T-helper 1 cell treated with Interleukin-12 subunit alpha and Interleukin-12 subunit beta and Interleukin-4 antibody, amounts not matched to agents 30 ng/mL and 1 ng/mL, for 36 hours (primary cell): ENCODE results near the gene GRIK1. TPM values are rescaled to one million over a fixed set of nuclear protein-coding genes. Genes with fewer than 3 reads are reported as not detected.
"Not testable (repeated sequence)": the region's sequence is repeated elsewhere in the genome, so short reads cannot be mapped to it uniquely, and the experiment has no call there.

Source experiments
- intact Hi-C: fragments of 100-400 bp; cut with micrococcal nuclease; formaldehyde crosslinking; loops from one replicate; pipeline ENCODE4 v1.15.1; 2024
- total RNA-seq: library from RNA; stranded (reverse); gene quantifications from 2 replicates; pipeline ENCODE4 v1.2.3, GENCODE V29; 2022

The GRIK1 gene
- total RNA-seq, 1 donor from 2014 or later = not detected

GRCh38 chr21:29616209-29616751 lies 323.5 kb downstream of the GRIK1 start:
- intact Hi-C loops = no loop called here

DNA sequence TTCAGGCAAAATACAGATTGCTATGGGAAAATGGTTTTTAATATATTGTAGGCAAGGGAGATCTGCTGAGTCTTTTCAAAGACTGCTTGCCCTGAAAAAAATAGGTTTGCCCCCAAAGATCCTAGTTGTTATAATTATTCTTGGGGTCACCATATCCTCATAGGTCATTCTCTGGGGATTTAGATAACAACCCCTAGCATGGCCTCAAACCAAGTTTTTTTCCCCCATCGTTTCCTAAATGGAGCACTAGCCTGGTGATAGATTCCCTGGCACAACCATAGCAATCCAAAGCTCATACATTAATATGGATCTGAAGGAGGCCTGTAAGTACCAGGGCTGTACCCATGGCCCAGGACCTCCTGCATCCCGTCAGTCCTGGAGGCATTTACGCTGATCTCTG lies 325.9 kb downstream of the GRIK1 start:
- intact Hi-C loops = no loop called here

DNA sequence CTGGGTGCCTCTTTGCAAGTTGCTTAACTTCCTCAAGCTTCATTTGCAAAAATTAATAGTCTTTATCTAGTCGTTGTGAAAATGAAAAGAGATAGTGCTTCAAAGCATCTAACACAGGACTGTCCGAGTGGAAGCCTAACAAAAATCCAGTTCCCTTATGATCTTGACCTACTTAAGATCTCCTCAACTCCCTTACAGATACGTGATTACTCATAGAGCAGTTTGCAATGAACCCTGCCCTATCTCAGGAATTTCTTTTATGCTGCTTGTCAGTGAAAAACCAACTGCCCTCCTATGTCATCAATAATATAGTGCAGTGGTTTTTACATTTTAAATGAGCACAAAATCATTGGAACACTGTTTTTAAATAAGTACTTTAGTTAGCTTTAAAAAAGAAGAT lies 326.8 kb downstream of the GRIK1 start:
- intact Hi-C loops = no loop called here

DNA sequence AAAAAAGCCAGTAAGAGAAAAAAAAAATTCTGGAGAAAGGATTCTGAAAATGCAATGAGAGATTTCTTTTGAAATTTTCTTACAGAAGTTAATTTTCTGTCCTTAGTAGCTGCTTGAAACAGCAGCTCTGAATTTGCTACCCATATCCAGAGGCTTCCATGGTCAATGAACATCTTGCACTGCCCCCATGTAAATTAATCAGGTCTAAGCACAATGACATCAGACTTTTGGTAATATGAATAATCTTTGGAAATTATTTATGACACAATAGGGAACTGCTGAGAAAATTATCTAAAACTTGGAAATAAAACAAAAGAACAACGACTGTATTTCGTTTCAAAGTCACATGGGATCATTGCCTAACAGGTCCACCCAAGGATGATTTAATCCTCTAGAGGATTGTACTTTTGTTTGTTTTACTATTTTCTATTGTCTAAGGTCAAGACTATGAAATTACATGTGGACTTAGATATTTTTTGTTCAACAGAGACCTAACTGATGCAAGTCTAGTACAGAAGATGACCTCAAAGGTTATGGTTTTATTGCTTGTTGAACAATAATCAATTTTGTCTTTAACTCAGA lies 328.9 kb downstream of the GRIK1 start:
- intact Hi-C loops = no loop called here

DNA sequence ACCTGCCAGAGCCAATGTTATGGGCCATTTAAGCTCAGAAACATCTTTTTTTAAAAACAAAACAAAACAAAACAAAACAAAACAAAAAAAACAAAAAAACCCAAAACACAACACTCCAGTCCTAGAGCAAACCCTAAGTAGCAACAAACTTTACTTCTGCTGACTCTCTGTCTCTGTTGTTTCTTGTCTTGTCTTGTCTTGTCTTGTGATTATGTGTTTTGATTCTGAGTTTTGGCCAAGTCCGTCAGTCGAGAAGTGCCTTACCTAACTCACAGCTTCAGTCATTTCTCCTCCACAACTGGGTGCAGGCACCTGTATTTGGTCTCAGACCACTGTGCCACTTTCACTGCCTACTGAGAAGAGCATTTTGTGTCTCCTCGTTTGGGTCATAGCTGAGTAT lies 333.2 kb downstream of the GRIK1 start:
- intact Hi-C loops = no loop called here

- intact Hi-C loops = not testable (repeated sequence)
Measured at GRCh38 chr21:29605219-29605618, 334.6 kb downstream of the GRIK1 start.

DNA sequence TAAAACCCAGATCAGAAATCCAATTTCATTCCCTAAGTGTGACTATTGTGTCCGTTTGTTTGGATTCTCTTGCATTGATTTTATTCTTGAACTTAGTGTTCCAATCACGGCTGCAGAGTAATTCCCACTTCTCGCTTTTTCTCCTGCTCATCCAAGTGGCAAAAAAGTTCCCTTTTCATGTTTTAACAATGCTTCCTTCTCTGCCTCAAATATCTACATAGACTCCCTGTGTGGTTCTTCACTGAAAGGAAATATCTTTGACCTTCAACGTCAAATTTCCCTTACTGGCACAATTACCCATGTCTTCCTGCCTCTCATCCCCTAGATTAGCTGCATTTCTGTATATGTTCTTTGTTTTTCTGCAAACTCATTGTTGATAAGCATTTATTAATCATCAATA lies 335.7 kb downstream of the GRIK1 start:
- intact Hi-C loops = no loop called here

DNA sequence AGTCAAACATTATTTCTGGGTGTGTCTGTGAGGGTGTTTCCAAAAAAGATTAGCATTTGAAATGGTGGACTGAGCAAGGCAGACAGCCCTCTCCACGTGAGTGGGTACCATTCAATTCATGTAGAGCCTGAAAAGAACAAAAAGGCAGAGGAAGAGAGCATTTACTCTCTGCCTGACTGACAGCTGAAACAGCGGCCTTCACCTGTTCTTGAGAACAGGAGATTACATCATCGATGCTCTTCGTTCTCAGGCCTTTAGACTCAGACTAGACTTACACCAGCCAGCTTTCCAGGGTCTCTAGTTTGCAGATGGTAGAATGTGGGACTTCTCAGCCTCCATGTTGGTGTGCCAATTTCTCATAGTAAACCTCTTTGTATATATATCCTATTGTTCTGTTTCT lies 338.7 kb downstream of the GRIK1 start:
- intact Hi-C loops = no loop called here

DNA sequence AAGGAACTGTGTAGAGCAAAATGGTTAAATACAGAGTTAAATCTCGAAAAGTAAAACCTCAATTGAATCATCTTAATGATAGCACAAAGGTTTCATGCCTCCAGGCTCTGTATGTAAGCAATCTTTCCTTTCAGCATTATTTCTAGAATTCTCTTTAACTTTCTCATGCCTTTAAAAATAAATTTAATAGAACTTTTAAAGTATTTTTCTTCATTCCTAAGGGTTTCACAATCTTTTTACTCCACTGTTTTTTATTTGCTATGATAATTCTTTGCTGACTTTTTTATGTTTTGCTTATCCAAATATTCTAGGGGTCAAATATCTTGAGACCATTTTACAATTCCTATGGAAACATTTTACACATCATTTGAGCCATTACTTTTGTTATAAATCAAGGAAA lies 353.1 kb downstream of the GRIK1 start:
- intact Hi-C loops = no loop called here

GRCh38 chr21:29585462-29585861 lies 354.3 kb downstream of the GRIK1 start:
- intact Hi-C loops = no loop called here

GRCh38 chr21:29583424-29583924 lies 356.3 kb downstream of the GRIK1 start:
- intact Hi-C loops = no loop called here

- intact Hi-C loops = no loop called here
Measured at GRCh38 chr21:29582855-29583254, 356.9 kb downstream of the GRIK1 start.

GRCh38 chr21:29581393-29581792 lies 358.4 kb downstream of the GRIK1 start:
- intact Hi-C loops = no loop called here

DNA sequence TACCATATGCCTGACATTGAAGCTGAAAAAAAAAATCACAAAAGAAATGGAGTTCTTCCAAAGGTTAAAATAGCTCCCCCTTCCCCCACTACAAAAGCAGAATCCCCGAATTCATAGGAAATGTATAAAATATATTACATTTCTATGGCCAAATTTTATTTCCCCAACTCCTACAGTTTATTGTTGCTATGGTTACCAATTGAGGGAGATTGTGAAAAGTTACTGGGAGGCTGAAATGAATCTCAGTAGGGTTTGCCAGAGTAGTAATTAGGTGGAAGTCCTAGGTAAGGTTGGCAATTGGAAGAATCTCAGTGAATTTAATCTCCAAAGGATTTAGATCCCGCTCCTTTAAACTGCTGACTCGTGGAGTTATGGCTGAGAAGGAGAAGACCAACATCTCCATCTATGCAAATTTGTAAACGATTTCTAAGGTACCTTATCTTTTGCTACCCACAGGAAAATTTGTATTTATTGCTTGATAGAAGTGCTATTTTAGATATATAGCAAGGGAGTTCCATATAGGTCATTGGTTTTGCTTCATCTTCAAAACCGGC lies 359.0 kb downstream of the GRIK1 start:
- intact Hi-C loops = no loop called here

GRCh38 chr21:29578306-29578705 lies 361.5 kb downstream of the GRIK1 start:
- intact Hi-C loops = no loop called here

- intact Hi-C loops = no loop called here
Measured at GRCh38 chr21:29571949-29572348, 367.8 kb downstream of the GRIK1 start.

DNA sequence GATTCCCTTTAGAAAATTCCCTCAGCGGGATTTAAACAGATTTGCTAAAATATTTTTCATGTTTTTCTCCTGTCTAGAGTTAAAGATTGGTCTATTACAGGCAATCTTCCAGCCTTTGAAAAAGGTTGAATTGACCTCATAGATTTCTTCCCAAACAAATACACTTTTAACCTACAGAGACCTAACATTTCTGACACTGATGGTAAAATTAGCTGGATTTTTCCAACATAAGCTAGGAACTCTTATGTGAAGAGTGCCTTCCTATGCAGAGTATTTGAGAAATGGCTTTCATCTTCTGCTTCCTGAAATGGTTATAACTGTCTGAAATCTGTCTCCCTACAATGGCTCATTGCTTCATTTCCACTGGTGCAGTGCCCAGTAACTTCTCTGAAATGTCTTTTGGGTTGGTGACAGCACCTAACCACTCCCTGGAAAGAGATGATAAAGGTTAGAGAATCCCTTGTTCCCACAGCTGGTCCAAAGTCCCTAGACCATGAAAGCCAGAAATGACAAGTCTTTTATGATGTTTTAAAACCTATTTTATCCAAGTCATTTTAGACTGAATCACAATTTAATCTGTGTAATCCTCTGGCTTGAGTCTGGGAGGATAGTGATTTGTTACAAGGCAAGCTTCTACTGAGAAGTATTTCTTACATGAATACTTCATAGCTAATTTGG lies 371.6 kb downstream of the GRIK1 start:
- intact Hi-C loops = no loop called here

DNA sequence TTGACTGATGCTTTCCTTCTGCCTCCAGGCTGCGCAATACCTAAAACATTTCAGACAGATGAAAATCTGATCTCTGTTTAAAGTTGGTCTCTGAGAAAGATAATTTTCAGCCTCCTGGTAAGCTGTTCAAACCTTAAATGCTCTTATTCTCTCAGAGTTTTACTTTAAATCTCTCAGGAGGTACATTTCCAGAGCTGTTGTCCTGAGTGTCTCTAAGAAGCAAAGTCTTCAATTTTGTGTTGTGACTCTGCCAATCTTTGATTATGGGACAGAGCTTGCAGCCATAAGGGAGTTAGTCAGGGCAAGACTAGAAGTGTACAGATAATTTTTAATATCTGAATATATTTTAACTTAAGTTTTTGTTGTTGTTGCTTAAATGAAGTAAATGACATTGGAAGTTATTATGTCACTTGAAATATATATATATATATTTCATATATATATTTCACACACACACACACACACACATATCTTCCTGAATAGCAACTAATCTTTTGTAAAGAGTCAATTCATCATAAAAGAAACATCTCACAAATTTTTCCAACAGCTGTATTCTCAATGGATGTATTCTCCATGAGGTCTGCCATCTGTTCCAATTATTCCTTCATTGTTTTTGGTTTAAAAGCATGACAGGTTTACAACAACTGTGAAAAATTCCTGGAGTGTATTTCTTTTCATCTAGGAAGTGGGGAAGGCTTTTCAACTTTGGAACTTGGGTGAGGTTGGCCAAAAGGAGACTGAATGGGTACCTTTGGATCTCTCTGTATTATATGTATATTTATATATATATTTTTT lies 381.7 kb downstream of the GRIK1 start:
- intact Hi-C loops = no loop called here

- intact Hi-C loops = no loop called here
Measured at GRCh38 chr21:29557200-29557599, 382.6 kb downstream of the GRIK1 start.

DNA sequence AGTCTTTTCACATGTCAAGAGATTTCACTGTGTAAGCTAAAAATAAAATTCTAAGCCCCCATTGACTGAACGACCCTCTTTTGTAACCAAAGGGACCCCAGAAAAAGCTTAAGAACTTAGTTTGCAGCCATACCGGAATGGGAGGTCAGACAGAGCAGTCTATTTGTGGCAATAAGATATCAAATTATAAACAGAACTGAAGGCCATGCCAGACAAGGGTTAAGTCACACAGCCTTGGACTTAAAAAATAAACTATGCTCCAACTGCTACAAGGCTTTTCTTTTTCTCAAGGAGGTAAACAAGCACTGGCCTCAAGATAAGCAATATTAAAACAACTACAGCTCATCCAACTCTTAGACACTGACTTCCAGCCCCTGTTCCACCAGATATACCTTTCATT lies 384.2 kb downstream of the GRIK1 start:
- intact Hi-C loops = no loop called here

DNA sequence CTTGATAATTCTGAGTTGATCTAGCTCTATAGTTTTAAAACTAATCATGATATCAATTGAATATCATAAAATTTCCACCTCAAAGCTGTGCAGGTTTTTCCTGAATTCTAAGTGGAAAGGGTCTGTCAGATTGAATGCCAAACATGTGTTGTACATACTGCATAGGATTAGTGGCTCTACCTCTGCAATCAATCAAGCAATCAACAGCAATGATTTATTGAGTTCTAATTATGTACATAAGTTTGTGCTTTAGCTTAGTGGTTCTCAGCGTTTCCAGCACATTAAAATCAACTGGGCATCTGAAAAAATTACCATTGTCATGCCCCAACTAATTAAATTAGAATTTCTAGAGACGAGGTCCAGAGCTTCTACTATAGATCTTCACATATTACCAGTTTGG lies 389.6 kb downstream of the GRIK1 start:
- intact Hi-C loops = no loop called here

DNA sequence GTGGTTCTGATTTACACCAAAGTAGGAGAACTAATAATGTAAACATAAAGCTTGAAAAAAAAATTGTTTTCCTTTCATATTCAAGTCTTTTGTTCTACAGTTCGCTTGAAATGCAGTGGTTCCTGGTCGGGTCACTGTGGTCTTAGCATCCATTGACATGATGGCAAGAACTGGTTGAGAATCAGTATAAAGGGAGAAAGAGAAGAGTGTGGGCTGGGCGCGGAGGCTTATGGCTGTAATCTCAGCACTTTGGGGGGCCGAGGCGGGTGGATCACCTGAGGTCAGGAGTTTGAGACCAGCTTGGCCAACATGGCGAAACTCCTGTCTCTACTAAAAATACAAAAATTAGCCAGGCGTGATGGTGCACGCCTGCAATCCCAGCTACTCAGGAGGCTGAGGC lies 390.2 kb downstream of the GRIK1 start:
- intact Hi-C loops = no loop called here
